ENCODE data around the gene SHISAL1.

Gene SHISAL1

DNA sequence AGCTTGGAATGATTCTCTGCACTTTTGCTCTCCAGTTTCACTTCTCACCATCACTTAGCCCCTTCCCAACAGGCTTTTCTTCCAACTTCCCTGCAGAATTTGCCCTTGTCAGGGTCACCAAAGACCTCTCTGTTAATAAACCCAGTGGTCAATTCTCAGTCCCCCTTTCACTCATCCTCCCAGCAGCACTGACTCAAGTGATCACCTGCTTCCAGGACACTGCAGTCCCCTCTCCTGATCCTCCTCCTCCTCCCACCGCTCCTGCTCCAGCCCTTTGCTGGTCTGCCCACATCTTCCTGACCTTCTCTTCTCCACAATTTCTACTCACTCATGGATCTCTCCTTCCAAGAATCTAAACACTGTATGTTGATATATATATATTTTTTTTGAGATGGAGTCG is 57.9 kb downstream of the SHISAL1 start:
- H3K4me3 ChIP-seq (ENCODE audit: low read length in 2 of 2) = no peak overlapping the region
- peaks cover 0 to 4% of the 10 kb centered on the region in 2 donors for H3K9me3 ChIP-seq (ENCODE audit: control insufficient read depth in 2 of 2, low read length in 2 of 2)
- H3K27me3 ChIP-seq (ENCODE audit: control insufficient read depth in 2 of 2, insufficient read depth in 2 of 2, low read length in 2 of 2) = no peaks in the 10 kb centered on the region
- no peak overlapping the region for H3K9ac ChIP-seq (ENCODE audit: low read depth in 1 of 2, low read length in 2 of 2)
- H3K36me3 ChIP-seq (ENCODE audit: control insufficient read depth in 2 of 2, insufficient read depth in 2 of 2, low read length in 2 of 2) = no peaks in the 10 kb centered on the region
- no peak overlapping the region for H3K27ac ChIP-seq (ENCODE audit: low read depth in 2 of 2, low read length in 2 of 2)
- no peaks in the 10 kb centered on the region for H3K4me1 ChIP-seq (ENCODE audit: control insufficient read depth in 2 of 2, insufficient read depth in 2 of 2, low read length in 2 of 2)

GRCh38 chr22:44249376-44250147 is 63.2 kb downstream of the SHISAL1 start:
- no peaks in the 10 kb centered on the region for H3K36me3 ChIP-seq (ENCODE audit: control insufficient read depth in 2 of 2, insufficient read depth in 2 of 2, low read length in 2 of 2)
- H3K9me3 ChIP-seq (ENCODE audit: control insufficient read depth in 2 of 2, low read length in 2 of 2) = peaks cover 0 to 4% of the 10 kb centered on the region in 2 donors
- no peak overlapping the region for H3K9ac ChIP-seq (ENCODE audit: low read depth in 1 of 2, low read length in 2 of 2)
- no peaks in the 10 kb centered on the region for H3K4me1 ChIP-seq (ENCODE audit: control insufficient read depth in 2 of 2, insufficient read depth in 2 of 2, low read length in 2 of 2)
- no peaks in the 10 kb centered on the region for H3K27me3 ChIP-seq (ENCODE audit: control insufficient read depth in 2 of 2, insufficient read depth in 2 of 2, low read length in 2 of 2)
- H3K27ac ChIP-seq (ENCODE audit: low read depth in 2 of 2, low read length in 2 of 2) = no peak overlapping the region
- no peak overlapping the region for H3K4me3 ChIP-seq (ENCODE audit: low read length in 2 of 2)

GRCh38 chr22:44248926-44249325 is 63.8 kb downstream of the SHISAL1 start:
- Histone ChIP-seq H3K36me3 (ENCODE audit: control insufficient read depth in 2 of 2, insufficient read depth in 2 of 2, low read length in 2 of 2) (no peaks in the 10 kb centered on the region), H3K27me3 (ENCODE audit: control insufficient read depth in 2 of 2, insufficient read depth in 2 of 2, low read length in 2 of 2) (no peaks in the 10 kb centered on the region), H3K27ac (ENCODE audit: low read depth in 2 of 2, low read length in 2 of 2) (no peak overlapping the region), H3K4me1 (ENCODE audit: control insufficient read depth in 2 of 2, insufficient read depth in 2 of 2, low read length in 2 of 2) (no peaks in the 10 kb centered on the region), H3K4me3 (ENCODE audit: low read length in 2 of 2) (no peak overlapping the region), H3K9ac (ENCODE audit: low read depth in 1 of 2, low read length in 2 of 2) (no peak overlapping the region), H3K9me3 (ENCODE audit: control insufficient read depth in 2 of 2, low read length in 2 of 2) (peaks cover 0 to 4% of the 10 kb centered on the region in 2 donors)

GRCh38 chr22:44247923-44248892 is 64.5 kb downstream of the SHISAL1 start:
- no peak overlapping the region for H3K4me3 ChIP-seq (ENCODE audit: low read length in 2 of 2)
- H3K9ac ChIP-seq (ENCODE audit: low read depth in 1 of 2, low read length in 2 of 2) = no peak overlapping the region
- peaks cover 0 to 4% of the 10 kb centered on the region in 2 donors for H3K9me3 ChIP-seq (ENCODE audit: control insufficient read depth in 2 of 2, low read length in 2 of 2)
- H3K36me3 ChIP-seq (ENCODE audit: control insufficient read depth in 2 of 2, insufficient read depth in 2 of 2, low read length in 2 of 2) = no peaks in the 10 kb centered on the region
- H3K4me1 ChIP-seq (ENCODE audit: control insufficient read depth in 2 of 2, insufficient read depth in 2 of 2, low read length in 2 of 2) = no peaks in the 10 kb centered on the region
- H3K27me3 ChIP-seq (ENCODE audit: control insufficient read depth in 2 of 2, insufficient read depth in 2 of 2, low read length in 2 of 2) = no peaks in the 10 kb centered on the region
- no peak overlapping the region for H3K27ac ChIP-seq (ENCODE audit: low read depth in 2 of 2, low read length in 2 of 2)

- H3K27me3 ChIP-seq (ENCODE audit: control insufficient read depth in 2 of 2, insufficient read depth in 2 of 2, low read length in 2 of 2) = no peaks in the 10 kb centered on the region
- peaks cover 0 to 4% of the 10 kb centered on the region in 2 donors for H3K9me3 ChIP-seq (ENCODE audit: control insufficient read depth in 2 of 2, low read length in 2 of 2)
- H3K27ac ChIP-seq (ENCODE audit: low read depth in 2 of 2, low read length in 2 of 2) = no peak overlapping the region
- H3K36me3 ChIP-seq (ENCODE audit: control insufficient read depth in 2 of 2, insufficient read depth in 2 of 2, low read length in 2 of 2) = no peaks in the 10 kb centered on the region
- no peak overlapping the region for H3K9ac ChIP-seq (ENCODE audit: low read depth in 1 of 2, low read length in 2 of 2)
- H3K4me1 ChIP-seq (ENCODE audit: control insufficient read depth in 2 of 2, insufficient read depth in 2 of 2, low read length in 2 of 2) = no peaks in the 10 kb centered on the region
- no peak overlapping the region for H3K4me3 ChIP-seq (ENCODE audit: low read length in 2 of 2)
Observed at GRCh38 chr22:44247346-44247745, 65.4 kb downstream of the SHISAL1 start.

GRCh38 chr22:44246615-44247326 is 66.0 kb downstream of the SHISAL1 start:
- no peak overlapping the region for H3K4me3 ChIP-seq (ENCODE audit: low read length in 2 of 2)
- H3K4me1 ChIP-seq (ENCODE audit: control insufficient read depth in 2 of 2, insufficient read depth in 2 of 2, low read length in 2 of 2) = no peaks in the 10 kb centered on the region
- H3K27ac ChIP-seq (ENCODE audit: low read depth in 2 of 2, low read length in 2 of 2) = no peak overlapping the region
- peaks cover 0 to 4% of the 10 kb centered on the region in 2 donors for H3K9me3 ChIP-seq (ENCODE audit: control insufficient read depth in 2 of 2, low read length in 2 of 2)
- H3K9ac ChIP-seq (ENCODE audit: low read depth in 1 of 2, low read length in 2 of 2) = no peak overlapping the region
- no peaks in the 10 kb centered on the region for H3K27me3 ChIP-seq (ENCODE audit: control insufficient read depth in 2 of 2, insufficient read depth in 2 of 2, low read length in 2 of 2)
- H3K36me3 ChIP-seq (ENCODE audit: control insufficient read depth in 2 of 2, insufficient read depth in 2 of 2, low read length in 2 of 2) = no peaks in the 10 kb centered on the region

GRCh38 chr22:44245867-44246266 is 66.9 kb downstream of the SHISAL1 start:
- peaks cover 0 to 4% of the 10 kb centered on the region in 2 donors for H3K9me3 ChIP-seq (ENCODE audit: control insufficient read depth in 2 of 2, low read length in 2 of 2)
- H3K27me3 ChIP-seq (ENCODE audit: control insufficient read depth in 2 of 2, insufficient read depth in 2 of 2, low read length in 2 of 2) = no peaks in the 10 kb centered on the region
- no peaks in the 10 kb centered on the region for H3K36me3 ChIP-seq (ENCODE audit: control insufficient read depth in 2 of 2, insufficient read depth in 2 of 2, low read length in 2 of 2)

DNA sequence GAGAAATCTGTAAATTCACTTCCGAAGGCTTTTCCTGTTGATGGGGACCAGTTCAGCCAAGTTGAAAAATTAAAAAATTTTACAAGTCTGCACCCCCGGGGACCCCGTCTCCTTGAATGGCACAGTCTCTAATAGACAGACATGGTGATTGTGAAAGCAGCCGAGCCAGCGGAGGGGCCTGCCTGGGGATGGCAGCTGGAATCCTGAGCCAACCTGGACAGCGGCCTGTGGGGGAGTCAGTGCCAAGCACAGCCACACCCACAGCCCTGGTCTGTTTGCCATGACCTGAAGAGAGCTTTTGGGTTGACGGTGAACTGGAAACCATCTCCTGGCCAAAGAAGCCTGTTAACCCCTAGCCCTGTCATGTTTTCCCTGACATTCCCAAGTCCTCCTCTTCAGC is 67.3 kb downstream of the SHISAL1 start:
- H3K9me3 ChIP-seq (ENCODE audit: control insufficient read depth in 2 of 2, low read length in 2 of 2) = peaks cover 0 to 2% of the 10 kb centered on the region in 2 donors
- no peak overlapping the region for H3K4me3 ChIP-seq (ENCODE audit: low read length in 2 of 2)
- H3K27me3 ChIP-seq (ENCODE audit: control insufficient read depth in 2 of 2, insufficient read depth in 2 of 2, low read length in 2 of 2) = no peaks in the 10 kb centered on the region
- H3K27ac ChIP-seq (ENCODE audit: low read depth in 2 of 2, low read length in 2 of 2) = no peak overlapping the region
- no peak overlapping the region for H3K9ac ChIP-seq (ENCODE audit: low read depth in 1 of 2, low read length in 2 of 2)
- no peaks in the 10 kb centered on the region for H3K4me1 ChIP-seq (ENCODE audit: control insufficient read depth in 2 of 2, insufficient read depth in 2 of 2, low read length in 2 of 2)
- no peaks in the 10 kb centered on the region for H3K36me3 ChIP-seq (ENCODE audit: control insufficient read depth in 2 of 2, insufficient read depth in 2 of 2, low read length in 2 of 2)

More at GRCh38 chr22:44245867-44246266, 66.9 kb downstream of the SHISAL1 start:
- Histone ChIP-seq H3K9ac (ENCODE audit: low read depth in 1 of 2, low read length in 2 of 2) (no peak overlapping the region), H3K27ac (ENCODE audit: low read depth in 2 of 2, low read length in 2 of 2) (no peak overlapping the region), H3K4me3 (ENCODE audit: low read length in 2 of 2) (no peak overlapping the region), H3K4me1 (ENCODE audit: control insufficient read depth in 2 of 2, insufficient read depth in 2 of 2, low read length in 2 of 2) (no peaks in the 10 kb centered on the region)

- no peak overlapping the region for H3K9ac ChIP-seq (ENCODE audit: low read depth in 1 of 2, low read length in 2 of 2)
- H3K4me3 ChIP-seq (ENCODE audit: low read length in 2 of 2) = no peak overlapping the region
- no peak overlapping the region for H3K27ac ChIP-seq (ENCODE audit: low read depth in 2 of 2, low read length in 2 of 2)
- H3K4me1 ChIP-seq (ENCODE audit: control insufficient read depth in 2 of 2, insufficient read depth in 2 of 2, low read length in 2 of 2) = no peaks in the 10 kb centered on the region
- H3K9me3 ChIP-seq (ENCODE audit: control insufficient read depth in 2 of 2, low read length in 2 of 2) = no peaks in the 10 kb centered on the region
- H3K36me3 ChIP-seq (ENCODE audit: control insufficient read depth in 2 of 2, insufficient read depth in 2 of 2, low read length in 2 of 2) = no peaks in the 10 kb centered on the region
- no peaks in the 10 kb centered on the region for H3K27me3 ChIP-seq (ENCODE audit: control insufficient read depth in 2 of 2, insufficient read depth in 2 of 2, low read length in 2 of 2)
Observed at GRCh38 chr22:44244265-44244822, 68.4 kb downstream of the SHISAL1 start.

Data from mucosa of rectum (tissue), 2 donors.